Coronary artery (tissue), 2 donors: ENCODE data around the gene IYD.

Experiments
- DNase-seq: peaks from one replicate; pipeline ENCODE4 v3.0.0-alpha.2; 2017; ENCODE audit warnings: low spot score
- H3K27ac ChIP-seq, 2 donors: fragments of 200-600 bp; sonication (generic); one replicate each; pipeline ENCODE4 v1.5.1; 2016 to 2019
- H3K4me3 ChIP-seq: fragments of 200-600 bp; sonication (generic); 2 replicates; pipeline ENCODE4 v1.5.1; 2016; ENCODE audit warnings: mild to moderate bottlenecking, moderate library complexity
- CTCF ChIP-seq: fragments of 200-600 bp; sonication (generic); IDR thresholded peaks from one replicate; pipeline ENCODE4 v1.5.1; 2019; ENCODE audit warnings: antibody characterized with exemption

IYD gene

GRCh38 chr6:150417250-150417649 lies 48.4 kb downstream of the IYD start:
- TF ChIP-seq CTCF = no peak
- no peak overlapping the region for H3K27ac ChIP-seq
- no peak for DNase-seq
- no peak overlapping the region for H3K4me3 ChIP-seq

GRCh38 chr6:150417899-150418826 lies 49.4 kb downstream of the IYD start:
- no peak for DNase-seq
- peak overlapping the region; percentile 66 for H3K4me3 ChIP-seq
- peak; percentile 62 for TF ChIP-seq CTCF
- H3K27ac ChIP-seq = peak overlapping the region in 1 of 2 donors; percentile 68

- Histone ChIP-seq H3K27ac (peak overlapping the region; percentile 10 to 68), H3K4me3 (peak overlapping the region; percentile 66)
- peak; percentile 69 for TF ChIP-seq CTCF
These were observed 50.2 kb downstream of the IYD start for GRCh38 chr6:150418827-150419594.

GRCh38 chr6:150420428-150420827 lies 51.6 kb downstream of the IYD start:
- H3K27ac ChIP-seq = no peak overlapping the region
- TF ChIP-seq CTCF = no peak
- no peak overlapping the region for H3K4me3 ChIP-seq
- DNase-seq = no peak

More at GRCh38 chr6:150418827-150419594, 50.2 kb downstream of the IYD start:
- DNase-seq = no peak

- no peak for TF ChIP-seq CTCF
- Histone ChIP-seq H3K27ac (no peak overlapping the region), H3K4me3 (no peak overlapping the region)
- DNase-seq = no peak
These were observed 52.1 kb downstream of the IYD start for GRCh38 chr6:150420926-150421325.

- no peak overlapping the region for H3K4me3 ChIP-seq
- no peak for TF ChIP-seq CTCF
- no peak for DNase-seq
- no peak overlapping the region for H3K27ac ChIP-seq
These were observed 56.7 kb downstream of the IYD start for GRCh38 chr6:150425508-150425907.
